IPS-20b (cell line): ENCODE data around the gene ROM1.

Experiments
- H3K27ac ChIP-seq: one replicate; pipeline ENCODE4 v1.5.1; 2013; ENCODE audit warnings: low read length
- H3K27me3 ChIP-seq: 2 replicates; pipeline ENCODE4 v1.6.1; 2013; ENCODE audit warnings: mild to moderate bottlenecking, low read length, inconsistent platforms; ENCODE audit not compliant: insufficient read depth
- H3K36me3 ChIP-seq: 2 replicates; pipeline ENCODE4 v1.6.1; 2013; ENCODE audit warnings: low read depth, mild to moderate bottlenecking, inconsistent platforms, low read length, moderate library complexity; ENCODE audit not compliant: insufficient read depth
- H3K4me1 ChIP-seq: 2 replicates; pipeline ENCODE4 v1.6.1; 2013; ENCODE audit warnings: mild to moderate bottlenecking, control low read depth, inconsistent platforms, low read length, moderate library complexity; ENCODE audit not compliant: insufficient read depth
- H3K4me3 ChIP-seq: 2 replicates; pipeline ENCODE4 v1.5.1; 2013; ENCODE audit warnings: mild to moderate bottlenecking, low read length, inconsistent platforms
- H3K9ac ChIP-seq: 2 replicates; pipeline ENCODE4 v1.6.1; 2013; ENCODE audit warnings: low read depth, mild to moderate bottlenecking, inconsistent platforms, low read length, moderate library complexity
- H3K9me3 ChIP-seq: 2 replicates; pipeline ENCODE4 v1.6.1; 2013; ENCODE audit warnings: mild to moderate bottlenecking, low read depth, low read length, inconsistent platforms; ENCODE audit not compliant: insufficient read depth

The ROM1 gene

GRCh38 chr11:62603072-62603408, 10.0 kb upstream of the ROM1 start:
- Histone ChIP-seq H3K4me3 (peak overlapping the region; percentile 96; the same call in 1 of the 2 replicates), H3K36me3 (peaks cover 19% of the 10 kb centered on the region), H3K4me1 (peaks cover 23% of the 10 kb centered on the region), H3K9me3 (no peaks in the 10 kb centered on the region), H3K9ac (peak overlapping the region; percentile 87; the same call in 1 of the 2 replicates), H3K27me3 (peaks cover 26% of the 10 kb centered on the region), H3K27ac (no peak overlapping the region)

GRCh38 chr11:62603776-62604299, 9.2 kb upstream of the ROM1 start:
- Histone ChIP-seq H3K9me3 (no peaks in the 10 kb centered on the region), H3K9ac (no peak overlapping the region), H3K4me3 (no peak overlapping the region), H3K4me1 (peaks cover 20% of the 10 kb centered on the region), H3K27ac (no peak overlapping the region), H3K27me3 (peaks cover 26% of the 10 kb centered on the region), H3K36me3 (peaks cover 11% of the 10 kb centered on the region)

- H3K27ac ChIP-seq: no peak overlapping the region
- H3K4me1 ChIP-seq: peaks cover 15% of the 10 kb centered on the region
- H3K27me3 ChIP-seq: peaks cover 26% of the 10 kb centered on the region
- no peaks in the 10 kb centered on the region for H3K9me3 ChIP-seq
- no peak overlapping the region for H3K4me3 ChIP-seq
- H3K9ac ChIP-seq: no peak overlapping the region
- peaks cover 7% of the 10 kb centered on the region; the same call in 1 of the 2 replicates for H3K36me3 ChIP-seq
These were observed 8.5 kb upstream of the ROM1 start for GRCh38 chr11:62604460-62605120.

- Histone ChIP-seq H3K4me3 (no peak overlapping the region), H3K27ac (no peak overlapping the region), H3K9ac (no peak overlapping the region), H3K36me3 (no peaks in the 10 kb centered on the region), H3K9me3 (no peaks in the 10 kb centered on the region), H3K4me1 (peaks cover 8% of the 10 kb centered on the region; the same call in 1 of the 2 replicates), H3K27me3 (peaks cover 24% of the 10 kb centered on the region)
These were observed 7.6 kb upstream of the ROM1 start for GRCh38 chr11:62605467-62605866.

- no peak overlapping the region for H3K4me3 ChIP-seq
- peaks cover 8% of the 10 kb centered on the region; the same call in 1 of the 2 replicates for H3K4me1 ChIP-seq
- H3K27ac ChIP-seq: no peak overlapping the region
- no peak overlapping the region for H3K9ac ChIP-seq
- H3K27me3 ChIP-seq: peaks cover 21% of the 10 kb centered on the region
- H3K36me3 ChIP-seq: no peaks in the 10 kb centered on the region
- H3K9me3 ChIP-seq: no peaks in the 10 kb centered on the region
These were observed 7.2 kb upstream of the ROM1 start for GRCh38 chr11:62605902-62606301.

GRCh38 chr11:62607714-62608113, 5.3 kb upstream of the ROM1 start:
- Histone ChIP-seq H3K27me3 (peaks cover 29% of the 10 kb centered on the region), H3K9ac (peak overlapping the region; percentile 65; the same call in 1 of the 2 replicates), H3K4me1 (peaks cover 8% of the 10 kb centered on the region; the same call in 1 of the 2 replicates), H3K27ac (no peak overlapping the region), H3K36me3 (no peaks in the 10 kb centered on the region), H3K4me3 (no peak overlapping the region), H3K9me3 (no peaks in the 10 kb centered on the region)

GRCh38 chr11:62608776-62609175, 4.3 kb upstream of the ROM1 start:
- no peak overlapping the region for H3K4me3 ChIP-seq
- H3K9me3 ChIP-seq: no peaks in the 10 kb centered on the region
- no peaks in the 10 kb centered on the region for H3K36me3 ChIP-seq
- no peak overlapping the region for H3K9ac ChIP-seq
- no peak overlapping the region for H3K27ac ChIP-seq
- H3K27me3 ChIP-seq: peaks cover 19% of the 10 kb centered on the region
- peaks cover 3% of the 10 kb centered on the region; the same call in 1 of the 2 replicates for H3K4me1 ChIP-seq

GRCh38 chr11:62610403-62610802, 2.7 kb upstream of the ROM1 start:
- peaks cover 13% of the 10 kb centered on the region for H3K27me3 ChIP-seq
- H3K4me3 ChIP-seq: no peak overlapping the region
- H3K4me1 ChIP-seq: peaks cover 3% of the 10 kb centered on the region; the same call in 1 of the 2 replicates
- no peak overlapping the region for H3K27ac ChIP-seq
- no peak overlapping the region for H3K9ac ChIP-seq
- no peaks in the 10 kb centered on the region; the same call in 1 of the 2 replicates for H3K36me3 ChIP-seq
- H3K9me3 ChIP-seq: no peaks in the 10 kb centered on the region

GRCh38 chr11:62610814-62611704, 2.0 kb upstream of the ROM1 start:
- Histone ChIP-seq H3K27ac (no peak overlapping the region), H3K27me3 (peaks cover 13% of the 10 kb centered on the region), H3K9me3 (no peaks in the 10 kb centered on the region), H3K9ac (peak overlapping the region; percentile 63; the same call in 1 of the 2 replicates), H3K4me1 (peaks cover 3% of the 10 kb centered on the region; the same call in 1 of the 2 replicates), H3K36me3 (no peaks in the 10 kb centered on the region; the same call in 1 of the 2 replicates), H3K4me3 (peak overlapping the region; percentile 73; the same call in 1 of the 2 replicates)

GRCh38 chr11:62611705-62612365, 1.2 kb upstream of the ROM1 start:
- Histone ChIP-seq H3K4me3 (peak overlapping the region; percentile 73), H3K9me3 (no peaks in the 10 kb centered on the region), H3K27me3 (peaks cover 13% of the 10 kb centered on the region), H3K36me3 (no peaks in the 10 kb centered on the region; the same call in 1 of the 2 replicates), H3K27ac (no peak overlapping the region), H3K9ac (peak overlapping the region; percentile 63; the same call in 1 of the 2 replicates), H3K4me1 (peaks cover 3% of the 10 kb centered on the region; the same call in 1 of the 2 replicates)

- Histone ChIP-seq H3K27me3 (peaks cover 13% of the 10 kb centered on the region), H3K4me3 (peak overlapping the region; percentile 50; the same call in 1 of the 2 replicates)
These were observed 278 bp downstream of the ROM1 start for GRCh38 chr11:62613291-62613778.

More at GRCh38 chr11:62613291-62613778, 278 bp downstream of the ROM1 start:
- Histone ChIP-seq H3K9me3 (no peaks in the 10 kb centered on the region), H3K9ac (no peak overlapping the region), H3K36me3 (no peaks in the 10 kb centered on the region; the same call in 1 of the 2 replicates), H3K27ac (no peak overlapping the region), H3K4me1 (no peaks in the 10 kb centered on the region; the same call in 1 of the 2 replicates)
